K562 (cell line): ENCODE measurements around the gene ENDOV. TPM values are rescaled to one million over a fixed set of nuclear protein-coding genes. Genes with fewer than 3 reads are reported as not detected.

ENCODE experiments used
- ATAC-seq: fragments of 200-7000 bp; cut with Tn5 transposase; 3 replicates; pipeline ENCODE4 v1.9.1; 2020; ENCODE audit warnings: moderate library complexity
- BruUV-seq: library from RNA; stranded (reverse); fragments of 400-500 nt; replicated peaks from 2 replicates; lab custom pipeline; 2021; lab: Mats Ljungman, UMichigan
- CTCF ChIA-PET: fragments of 300-600 bp; formaldehyde crosslinking; extraction: SDS; loops from one replicate; lab custom pipeline; 2021; ENCODE audit warnings: low intra/inter-chr PET ratio; lab: Yijun Ruan, JAX
- POLR2A ChIA-PET: fragments of 300-600, 350-650 bp; sonication (Branson Sonifier 250); formaldehyde crosslinking; extraction: SDS; loops from one replicate; lab custom pipeline; 2021; ENCODE audit warnings: antibody characterized with exemption, inconsistent platforms; lab: Yijun Ruan, JAX
- DNase-seq, 4 experiments: peaks; one replicate each; pipeline versions ENCODE4 v3.0.0 to v3.0.0-alpha.2; 2011 to 2018; ENCODE audit warnings: low spot score in 3 of 4, mixed read lengths in 3 of 4; ENCODE audit errors: extremely low read depth in 1 of 4
- FAIRE-seq: peaks from 2 replicates; lab custom pipeline; 2011; peaks lifted over from hg19 to GRCh38; lab: Jason Lieb, UNC
- H2AFZ ChIP-seq: 2 replicates; pipeline ENCODE4 v1.6.0; 2011; ENCODE audit warnings: low read depth, low read length, control low read depth, inconsistent platforms
- H3K27ac ChIP-seq: fragments of 200-600 bp; 3 replicates; pipeline ENCODE4 v1.8.0; 2011; ENCODE audit warnings: low read depth, mild to moderate bottlenecking, control low read depth, inconsistent platforms, low read length, moderate library complexity, mixed read lengths; ENCODE audit errors: extremely low read depth
- H3K27me3 ChIP-seq, 2 experiments: fragments of 300-600 bp in 1 of 2; 2 replicates in 1 of 2; 3 replicates in 1 of 2; pipeline versions ENCODE4 v1.6.0 to v1.8.0; 2011; ENCODE audit warnings: inconsistent platforms in 2 of 2, low read length in 2 of 2, mild to moderate bottlenecking in 1 of 2, mixed read lengths in 1 of 2, moderate library complexity in 1 of 2; ENCODE audit not compliant: control insufficient read depth in 2 of 2, insufficient read depth in 2 of 2
- H3K36me3 ChIP-seq: fragments of 300-600 bp; 3 replicates; pipeline ENCODE4 v1.8.0; 2011; ENCODE audit warnings: mild to moderate bottlenecking, low read length, inconsistent platforms; ENCODE audit not compliant: control insufficient read depth, insufficient read depth
- H3K4me1 ChIP-seq, 2 experiments: fragments of 200-600 bp in 1 of 2; replicated peaks in 1 of 2; 2 replicates in 1 of 2; 3 replicates in 1 of 2; pipeline versions ENCODE4 v1.5.1 to v1.8.0; 2011; ENCODE audit warnings: inconsistent platforms in 2 of 2, low read length in 2 of 2, mild to moderate bottlenecking in 1 of 2, mixed read lengths in 1 of 2, moderate library complexity in 1 of 2; ENCODE audit not compliant: control insufficient read depth in 2 of 2, insufficient read depth in 2 of 2
- H3K4me2 ChIP-seq: 2 replicates; pipeline ENCODE4 v1.6.1; 2011; ENCODE audit warnings: low read length, control low read depth, inconsistent platforms, mixed read lengths; ENCODE audit not compliant: insufficient read depth
- H3K4me3 ChIP-seq: fragments of 200-600 bp; sonication (generic), shearing (Covaris generic); 2 replicates; pipeline ENCODE4 v1.5.1; 2016; ENCODE audit warnings: control low read depth, inconsistent platforms
- H3K79me2 ChIP-seq: fragments of 200-600 bp; 3 replicates; pipeline ENCODE4 v1.8.0; 2011; ENCODE audit warnings: low read length, inconsistent platforms; ENCODE audit not compliant: control insufficient read depth, insufficient read depth
- H3K9ac ChIP-seq, 2 experiments: 2 replicates each; pipeline versions ENCODE4 v1.6.0 to v1.6.1; 2011; ENCODE audit warnings: low read depth in 2 of 2, low read length in 2 of 2, control low read depth in 1 of 2, inconsistent platforms in 1 of 2, mild to moderate bottlenecking in 1 of 2, mixed read lengths in 1 of 2; ENCODE audit not compliant: insufficient read depth in 1 of 2
- H3K9me1 ChIP-seq: one replicate; pipeline ENCODE4 v1.6.0; 2011; ENCODE audit warnings: inconsistent platforms, mild to moderate bottlenecking, low read length, moderate library complexity; ENCODE audit not compliant: control insufficient read depth, insufficient read depth
- H3K9me3 ChIP-seq: replicated peaks from 2 replicates; pipeline ENCODE4 v1.5.1; 2011; ENCODE audit warnings: low read depth, low read length, inconsistent platforms; ENCODE audit not compliant: control insufficient read depth, insufficient read depth
- H4K20me1 ChIP-seq: replicated peaks from 2 replicates; pipeline ENCODE4 v1.6.1; 2011; ENCODE audit warnings: low read length, inconsistent platforms, mixed read lengths; ENCODE audit not compliant: control insufficient read depth, insufficient read depth
- WGBS: fragments of 100-300 bp; shearing (Covaris generic); methylation state at CpG from one replicate; pipeline ENCODE4 v1.1.6; 2016; ENCODE audit warnings: low coverage, mixed read lengths; ENCODE audit not compliant: insufficient coverage; ENCODE audit errors: missing lambda C conversion rate; 5-methylcytosine and 5-hydroxymethylcytosine counted together
- in situ Hi-C: fragments of 300-500 bp; cut with MboI; formaldehyde crosslinking; loops from 4 replicates; pipeline ENCODE4 v1.15.0; 2018; ENCODE audit warnings: inconsistent platforms, mixed read lengths
- intact Hi-C: fragments of 100-400 bp; cut with micrococcal nuclease; formaldehyde crosslinking; loops from 2 replicates; pipeline ENCODE4 v1.14.2; 2022
- polyA plus RNA-seq, 8 experiments: library from polyadenylated mRNA; depleted of rRNA in 4 of 8; stranded (reverse) in 5 of 8; unstranded in 3 of 8; fragments of >200 nt; fragmentation: Nextera tagmentation in 2 of 8; fragmentation: Illumina TruSeq in 1 of 8; extraction: Ambion mirVana in 2 of 8; extraction: Trizol in 1 of 8; gene quantifications; 2 replicates each; pipeline versions ENCODE4 v1.2.1 to v1.2.3, GENCODE V29; 2011 to 2014; ENCODE audit warnings: inconsistent platforms in 1 of 8, missing spikeins in 1 of 8
- total RNA-seq, 7 experiments: library from RNA; depleted of rRNA in 6 of 7; stranded (reverse); fragments of >200 nt in 6 of 7; fragmentation: Illumina TruSeq in 2 of 7; extraction: Trizol in 2 of 7; gene quantifications; 2 replicates each; pipeline versions ENCODE4 v1.2.1 to v1.2.3, GENCODE V29; 2011 to 2021; ENCODE audit warnings: low replicate concordance in 1 of 7
- TF ChIP-seq, protein P1 (sequence below): sonication (generic); formaldehyde crosslinking; IDR thresholded peaks from 2 replicates; pipeline ENCODE4 v1.9.0; 2022; ENCODE audit warnings: mild to moderate bottlenecking, missing genetic modification reagents
- TF ChIP-seq, protein P2 (sequence below): fragments of 200-400 bp; formaldehyde crosslinking; IDR thresholded peaks from 2 replicates; pipeline ENCODE4 v1.6.1; 2017; ENCODE audit warnings: mild to moderate bottlenecking, low read depth, low read length, moderate library complexity

Gene ENDOV
- total and polyA plus RNA-seq, 9 of the 15 experiments (the other 6 are each of a cell fraction or from before 2014, with no cell fraction given): 1.2 to 8.2 (median 3.7) TPM

DNA sequence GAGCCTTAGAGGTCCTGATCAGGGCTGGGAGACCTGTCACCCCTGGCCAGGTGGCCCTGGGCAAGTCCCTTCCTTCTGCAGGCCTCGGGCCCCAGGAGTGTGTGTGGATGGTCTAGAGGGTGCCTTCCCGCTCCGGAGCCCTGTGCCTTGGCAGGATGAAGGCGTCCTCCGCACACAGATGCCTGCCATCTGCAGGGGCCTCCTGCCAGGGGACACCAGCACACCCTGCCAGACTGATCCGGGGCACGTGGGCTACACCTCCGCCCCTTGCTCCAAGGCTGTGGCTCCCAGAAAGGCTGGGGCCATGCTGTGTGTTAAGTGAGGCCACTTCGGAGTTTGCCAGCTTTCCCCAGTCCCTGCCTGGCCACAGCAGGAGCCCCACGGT is 30.8 kb downstream of the ENDOV start:
- WGBS: 3% methylated on average over 10 of the region's 10 CpGs

More for the DNA sequence above, 30.8 kb downstream of the ENDOV start:
- DNase-seq (no peak), FAIRE-seq (no peak), ATAC-seq (no peak)
- in situ Hi-C loops: no loop called here
- Histone ChIP-seq H2AFZ (no peak overlapping the region), H3K4me2 (no peak overlapping the region), H3K9me1 (no peaks in the 10 kb centered on the region), H3K9ac (peak overlapping the region in 1 of 2 experiments; percentile 35; a peak in 2 of 4 replicates), H3K4me1 (peaks cover 0 to 39% of the 10 kb centered on the region in 2 experiments; a peak in 2 of 5 replicates), H4K20me1 (peaks cover 8% of the 10 kb centered on the region), H3K36me3 (no peaks in the 10 kb centered on the region), H3K79me2 (no peaks in the 10 kb centered on the region), H3K4me3 (no peak overlapping the region), H3K27ac (no peak overlapping the region), H3K27me3 (peaks cover 2 to 64% of the 10 kb centered on the region in 2 experiments; a peak in 2 of 5 replicates), H3K9me3 (no peaks in the 10 kb centered on the region)
- BruUV-seq: no TSS peak
- intact Hi-C loops: no loop called here
- CTCF ChIA-PET: no interaction called here
- TF ChIP-seq, protein P1, sequence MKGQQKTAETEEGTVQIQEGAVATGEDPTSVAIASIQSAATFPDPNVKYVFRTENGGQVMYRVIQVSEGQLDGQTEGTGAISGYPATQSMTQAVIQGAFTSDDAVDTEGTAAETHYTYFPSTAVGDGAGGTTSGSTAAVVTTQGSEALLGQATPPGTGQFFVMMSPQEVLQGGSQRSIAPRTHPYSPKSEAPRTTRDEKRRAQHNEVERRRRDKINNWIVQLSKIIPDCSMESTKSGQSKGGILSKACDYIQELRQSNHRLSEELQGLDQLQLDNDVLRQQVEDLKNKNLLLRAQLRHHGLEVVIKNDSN (CRISPR knock-in tag): 0 out of 2 replicates have a peak, but pooled peaks have one; percentile 24
- TF ChIP-seq, protein P2, sequence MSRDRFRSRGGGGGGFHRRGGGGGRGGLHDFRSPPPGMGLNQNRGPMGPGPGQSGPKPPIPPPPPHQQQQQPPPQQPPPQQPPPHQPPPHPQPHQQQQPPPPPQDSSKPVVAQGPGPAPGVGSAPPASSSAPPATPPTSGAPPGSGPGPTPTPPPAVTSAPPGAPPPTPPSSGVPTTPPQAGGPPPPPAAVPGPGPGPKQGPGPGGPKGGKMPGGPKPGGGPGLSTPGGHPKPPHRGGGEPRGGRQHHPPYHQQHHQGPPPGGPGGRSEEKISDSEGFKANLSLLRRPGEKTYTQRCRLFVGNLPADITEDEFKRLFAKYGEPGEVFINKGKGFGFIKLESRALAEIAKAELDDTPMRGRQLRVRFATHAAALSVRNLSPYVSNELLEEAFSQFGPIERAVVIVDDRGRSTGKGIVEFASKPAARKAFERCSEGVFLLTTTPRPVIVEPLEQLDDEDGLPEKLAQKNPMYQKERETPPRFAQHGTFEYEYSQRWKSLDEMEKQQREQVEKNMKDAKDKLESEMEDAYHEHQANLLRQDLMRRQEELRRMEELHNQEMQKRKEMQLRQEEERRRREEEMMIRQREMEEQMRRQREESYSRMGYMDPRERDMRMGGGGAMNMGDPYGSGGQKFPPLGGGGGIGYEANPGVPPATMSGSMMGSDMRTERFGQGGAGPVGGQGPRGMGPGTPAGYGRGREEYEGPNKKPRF: no peak
- POLR2A ChIA-PET: interaction anchor here (0.9 kb wide), 1 partner anchor 19 kb away, joined by 4 read pairs; no protein-coding TSS in a partner anchor
